ENCODE measurements around the gene USF1. TPM values are rescaled to one million over a fixed set of nuclear protein-coding genes. Genes with fewer than 3 reads are reported as not detected.
A peak's percentile ranks its signal among the peaks of the same experiment; 100 is the strongest.
"Not testable (repeated sequence)": the region's sequence is repeated elsewhere in the genome, so short reads cannot be mapped to it uniquely, and the experiment has no call there.

Gene USF1
- total RNA-seq, 1 donor = 134 TPM

DNA sequence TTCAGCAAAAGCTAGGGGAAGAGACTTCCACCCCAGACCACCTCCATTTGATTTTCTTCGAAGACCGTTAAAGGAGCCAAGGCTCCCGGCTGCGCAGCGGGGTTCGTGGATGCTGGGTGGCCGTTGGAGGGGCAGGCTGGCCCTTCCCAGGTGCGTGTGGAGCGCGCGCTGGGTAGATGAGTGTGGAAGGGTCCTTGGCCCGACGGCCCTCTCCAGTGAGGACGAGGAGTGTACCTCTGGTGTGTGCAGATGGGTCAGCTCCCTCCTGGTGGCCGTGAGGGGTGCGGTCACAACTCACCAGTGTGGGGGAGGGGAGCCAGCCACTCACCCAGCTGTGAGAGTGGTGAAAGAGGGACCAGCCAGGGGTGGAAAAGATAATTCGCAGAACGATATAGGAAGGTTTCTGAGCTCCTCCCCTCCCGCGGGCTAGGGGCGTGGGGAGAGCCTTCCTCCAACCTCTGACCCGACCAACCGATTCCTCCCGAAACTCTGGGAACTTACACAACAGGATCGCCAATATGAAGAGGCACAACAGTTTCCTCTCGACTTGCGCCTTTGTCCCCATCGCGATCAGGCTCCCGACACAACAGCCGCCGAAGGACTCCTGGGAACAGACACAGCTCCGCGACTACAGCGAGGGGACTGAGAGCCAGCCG is 25.1 kb downstream of the USF1 start, which contains the start of gene F11R:
TSS of gene F11R (minus strand) at position 644 of the 656 bp plus-strand sequence. CDS start at position 565, 79 bp downstream.
- DNase-seq (ENCODE audit: low read depth in 2 of 3, low spot score in 2 of 3) = peak in 2 of 3 donors; percentile 59 to 74

DNA sequence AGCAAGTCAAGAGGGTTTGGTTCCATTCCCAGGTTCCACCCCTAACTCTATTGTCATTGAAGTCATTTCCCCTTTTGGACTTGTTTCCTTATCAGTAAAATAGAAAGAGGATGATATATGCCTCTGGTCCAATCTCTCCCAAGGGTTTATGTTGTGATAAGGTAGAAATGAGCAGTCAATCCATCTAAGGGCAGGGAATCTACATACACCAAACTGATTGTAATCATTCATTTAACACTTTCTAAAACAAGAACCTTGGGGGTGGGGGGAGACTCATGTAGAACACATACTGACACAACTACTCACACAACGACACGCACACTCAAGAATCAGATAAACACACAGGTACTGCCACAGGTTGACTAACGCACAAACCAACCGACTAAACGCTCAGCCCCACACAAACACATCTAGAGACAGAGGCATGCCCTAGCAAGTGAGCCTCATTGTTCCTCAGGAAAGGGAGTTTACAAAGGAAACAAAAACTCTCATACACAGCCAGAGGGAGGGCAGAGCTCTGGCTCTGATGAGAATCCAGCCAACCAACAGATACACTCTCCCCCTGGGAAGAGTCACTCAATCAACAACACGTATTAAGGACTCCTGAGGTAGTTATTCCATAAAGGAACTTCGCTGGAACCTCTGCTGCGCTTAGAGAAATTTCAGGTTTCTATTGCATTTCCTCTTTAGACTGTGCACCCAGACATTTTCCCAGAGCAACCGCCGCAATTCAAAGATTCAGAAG is 25.9 kb downstream of the USF1 start:
- no peak for DNase-seq (ENCODE audit: low read depth in 2 of 3, low spot score in 2 of 3)

DNA sequence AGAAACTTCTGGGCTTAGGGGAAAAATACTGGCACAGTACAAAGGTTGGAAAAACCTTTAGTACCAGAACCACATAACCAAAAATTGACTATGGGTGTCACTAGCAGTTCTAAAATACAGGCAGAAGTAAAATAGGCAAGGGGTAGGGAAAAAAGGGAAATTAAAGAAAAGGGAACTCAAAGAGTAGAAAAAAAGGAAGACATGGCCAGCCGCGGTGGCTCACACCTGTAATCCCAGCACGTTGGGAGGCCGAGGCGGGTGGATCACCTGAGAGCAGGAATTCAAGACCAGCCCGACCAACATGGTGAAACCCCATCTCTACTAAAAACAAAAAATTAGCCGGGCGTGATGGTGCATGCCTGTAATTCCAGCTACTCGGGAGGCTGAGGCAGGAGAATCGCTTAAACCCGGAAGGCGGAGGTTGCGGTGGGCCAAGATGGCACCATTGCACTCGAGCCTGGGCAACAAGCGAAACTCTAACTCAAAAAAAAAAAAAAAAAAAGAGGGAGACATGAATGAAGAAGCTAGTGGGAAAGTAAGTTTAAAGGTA is 26.6 kb downstream of the USF1 start:
- not testable (repeated sequence) for DNase-seq (ENCODE audit: low read depth in 2 of 3, low spot score in 2 of 3)

DNA sequence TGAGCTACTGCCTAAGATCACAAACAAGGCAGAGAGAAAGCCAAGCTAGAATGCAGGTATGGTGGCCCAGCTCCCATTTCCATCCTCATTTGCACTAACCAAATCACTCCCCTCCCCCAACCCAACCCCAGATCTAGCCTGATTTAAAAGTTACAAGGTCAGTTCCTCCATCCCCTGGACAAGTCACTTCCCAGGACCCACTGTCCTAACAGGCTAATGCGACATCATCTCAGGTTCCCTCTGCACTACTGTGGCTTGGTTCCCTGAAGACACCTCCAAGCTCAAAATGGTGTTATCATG is 27.2 kb downstream of the USF1 start:
- DNase-seq (ENCODE audit: low read depth in 2 of 3, low spot score in 2 of 3) = no peak

DNA sequence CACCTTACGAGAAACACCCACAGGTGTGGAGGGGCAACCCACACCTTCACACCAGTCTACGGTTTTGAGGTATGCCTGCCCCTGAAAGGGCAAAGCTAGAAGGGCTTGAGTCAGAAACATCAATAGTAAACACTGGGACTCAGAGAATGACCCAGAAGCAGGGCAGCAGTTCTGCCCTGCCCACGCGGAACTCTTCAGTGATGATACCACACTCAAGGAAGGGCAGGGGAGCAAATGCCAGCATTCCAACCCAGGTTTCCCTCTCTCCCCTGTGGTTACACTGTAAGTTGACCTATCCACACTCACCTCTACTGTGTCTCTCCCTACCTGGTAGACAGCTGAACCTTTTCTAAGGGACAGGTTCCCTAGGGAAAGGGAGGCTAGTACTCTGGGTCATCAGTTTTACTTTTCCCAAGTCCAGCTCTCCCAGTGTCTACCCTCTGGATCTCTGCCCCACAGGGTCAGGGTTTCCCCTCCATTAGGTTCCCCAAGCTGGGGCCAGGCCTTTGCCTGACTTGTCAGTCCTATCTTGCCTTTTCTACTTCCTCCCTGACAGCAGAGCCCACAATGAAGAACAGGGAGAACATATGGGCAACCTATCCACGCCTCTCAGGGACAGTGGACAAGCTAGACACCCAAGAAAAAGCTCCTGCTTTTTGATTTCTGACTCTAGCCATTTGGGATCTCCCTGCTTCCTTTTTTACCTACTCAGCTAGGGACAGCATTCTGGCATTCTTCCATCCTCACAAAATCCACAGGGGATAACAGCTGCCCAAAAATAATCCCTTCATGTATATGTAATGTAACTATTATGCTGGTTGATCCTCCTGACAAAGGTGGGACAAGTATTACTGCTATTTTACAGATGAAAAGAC is 27.8 kb downstream of the USF1 start:
- DNase-seq (ENCODE audit: low read depth in 2 of 3, low spot score in 2 of 3) = no peak

DNA sequence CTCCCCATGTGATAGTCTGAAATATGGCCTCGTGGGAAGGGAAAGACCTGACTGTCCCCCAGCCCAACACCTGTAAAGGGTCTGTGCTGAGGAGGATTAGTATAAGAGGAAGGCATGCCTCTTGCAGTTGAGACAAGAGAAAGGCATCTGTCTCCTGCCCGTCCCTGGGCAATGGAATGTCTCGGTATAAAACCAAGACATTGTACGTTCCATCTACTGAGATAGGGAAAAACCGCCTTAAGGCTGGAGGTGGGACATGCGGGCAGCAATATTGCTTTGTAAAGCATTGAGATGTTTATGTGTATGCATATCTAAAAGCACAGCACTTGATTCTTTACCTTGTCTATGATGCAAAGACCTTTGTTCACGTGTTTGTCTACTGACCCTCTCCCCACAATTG is 28.6 kb downstream of the USF1 start:
- not testable (repeated sequence) for DNase-seq (ENCODE audit: low read depth in 2 of 3, low spot score in 2 of 3)

DNA sequence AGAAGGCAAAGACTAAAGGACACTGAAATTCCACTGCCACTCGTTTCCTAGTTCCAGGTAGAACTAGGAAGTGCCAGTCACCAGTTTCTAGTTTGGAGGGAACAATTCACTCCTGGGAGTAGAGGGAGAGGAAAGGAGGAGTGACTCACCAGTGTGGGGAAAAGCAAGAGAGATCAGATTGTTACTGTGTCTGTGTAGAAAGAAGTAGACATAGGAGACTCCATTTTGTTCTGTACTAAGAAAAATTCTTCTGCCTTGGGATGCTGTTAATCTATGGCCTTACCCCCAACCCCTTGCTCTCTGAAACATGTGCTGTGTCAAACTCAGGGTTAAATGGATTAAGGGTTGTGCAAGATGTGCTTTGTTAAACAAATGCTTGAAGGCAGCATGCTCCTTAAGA is 29.1 kb downstream of the USF1 start:
- not testable (repeated sequence) for DNase-seq (ENCODE audit: low read depth in 2 of 3, low spot score in 2 of 3)

DNA sequence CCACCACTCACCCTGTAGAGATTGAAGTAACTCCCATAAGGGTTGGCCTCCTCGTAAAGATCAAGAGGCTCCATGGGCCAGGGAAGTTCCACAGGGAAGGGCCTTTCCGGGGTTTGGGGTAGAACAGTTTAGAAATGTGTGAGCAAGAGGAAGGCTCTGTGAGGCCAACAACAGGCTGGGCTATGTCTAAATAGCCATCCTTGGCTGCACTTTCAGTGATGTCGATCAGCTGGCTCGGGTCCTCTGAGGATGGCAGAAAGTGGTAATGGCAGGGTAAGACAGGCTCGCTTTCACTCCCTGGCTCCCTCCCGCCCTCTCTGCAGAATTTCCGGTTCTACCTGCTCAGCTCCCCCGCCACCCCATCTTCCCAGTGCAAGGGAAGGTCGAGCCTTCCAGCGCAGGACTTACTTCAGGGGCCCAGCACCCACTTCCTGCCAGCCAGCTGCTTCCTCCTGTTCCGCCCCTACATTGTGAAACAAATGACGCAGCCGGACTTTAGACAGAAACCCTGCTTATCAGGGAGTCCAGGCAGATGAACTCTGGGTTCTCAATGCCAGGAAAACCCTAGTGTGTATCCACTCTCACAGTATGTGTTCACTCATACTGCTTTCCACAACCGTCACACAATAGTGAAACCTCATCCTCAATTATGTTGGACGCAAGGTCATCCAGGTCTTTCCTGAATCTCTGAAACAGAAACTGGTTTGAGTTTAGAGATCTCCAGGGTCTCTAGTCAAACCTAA is 32.1 kb downstream of the USF1 start:
- peak in 2 of 3 donors; percentile 93 to 99 for DNase-seq (ENCODE audit: low read depth in 2 of 3, low spot score in 2 of 3)

DNA sequence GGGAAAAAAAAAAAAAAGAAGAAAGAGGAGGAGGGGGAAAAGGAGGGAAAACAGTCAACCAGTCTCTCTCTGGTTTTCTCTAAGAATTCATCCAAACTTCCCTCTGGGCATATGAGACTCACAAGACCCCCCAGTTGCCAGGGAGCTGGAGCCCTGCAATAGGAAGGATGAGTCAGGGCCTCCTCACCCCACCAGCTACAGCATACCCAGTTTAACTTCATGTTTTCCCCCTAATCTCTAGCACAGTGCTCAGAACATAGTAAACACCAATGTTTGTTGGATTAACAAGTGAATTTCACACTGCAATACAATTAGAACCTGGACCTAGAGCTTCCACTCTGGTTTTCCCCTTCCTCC is 32.7 kb downstream of the USF1 start:
- DNase-seq (ENCODE audit: low read depth in 2 of 3, low spot score in 2 of 3) = peak in 2 of 3 donors; percentile 41 to 67

DNA sequence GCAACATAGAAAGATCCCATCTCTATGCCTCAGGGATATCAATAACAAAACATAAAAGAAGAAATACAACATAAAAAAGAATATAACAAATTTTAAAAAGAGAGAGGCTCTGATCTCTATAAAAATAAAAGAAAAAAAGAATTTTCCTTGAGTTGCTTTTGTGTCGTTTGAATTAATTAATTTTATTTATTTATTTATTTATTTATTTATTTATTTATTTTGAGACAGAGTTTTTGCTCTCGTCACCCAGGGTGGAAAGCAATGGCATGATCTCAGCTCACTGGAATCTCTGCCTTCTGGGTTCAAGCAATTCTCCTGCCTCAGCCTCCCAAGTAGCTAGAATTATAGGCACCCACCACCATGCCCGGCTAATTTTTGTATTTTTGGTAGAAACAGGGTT is 33.4 kb downstream of the USF1 start:
- no peak for DNase-seq (ENCODE audit: low read depth in 2 of 3, low spot score in 2 of 3)

DNA sequence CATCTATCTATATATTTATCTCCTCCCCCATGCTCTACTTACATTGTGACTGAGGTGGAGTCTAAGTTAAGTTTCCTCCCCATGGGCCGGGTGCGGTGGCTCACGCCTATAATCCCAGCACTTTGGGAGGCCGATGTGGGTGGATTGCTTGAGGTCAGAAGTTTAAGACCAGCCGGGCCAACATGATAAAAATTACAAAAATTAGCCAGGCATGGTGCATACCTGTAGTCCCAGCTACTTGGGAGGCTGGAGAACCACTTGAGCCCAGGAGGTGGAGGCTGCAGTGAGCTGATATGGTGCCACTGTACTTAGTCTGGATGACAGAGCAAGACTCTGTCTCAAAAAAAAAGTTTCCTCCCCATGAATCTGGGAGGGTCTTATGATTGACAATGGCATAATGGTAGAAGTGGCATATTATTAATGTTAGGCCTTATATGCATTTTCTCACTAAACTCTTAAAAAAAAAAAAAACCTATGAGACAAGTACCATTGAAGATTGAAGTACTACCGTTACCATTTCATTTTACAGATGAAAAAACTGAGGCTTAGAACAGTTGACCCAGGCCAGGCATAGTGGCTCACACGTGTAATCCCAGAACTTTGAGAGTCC is 36.1 kb downstream of the USF1 start:
- no peak for DNase-seq (ENCODE audit: low read depth in 2 of 3, low spot score in 2 of 3)

DNA sequence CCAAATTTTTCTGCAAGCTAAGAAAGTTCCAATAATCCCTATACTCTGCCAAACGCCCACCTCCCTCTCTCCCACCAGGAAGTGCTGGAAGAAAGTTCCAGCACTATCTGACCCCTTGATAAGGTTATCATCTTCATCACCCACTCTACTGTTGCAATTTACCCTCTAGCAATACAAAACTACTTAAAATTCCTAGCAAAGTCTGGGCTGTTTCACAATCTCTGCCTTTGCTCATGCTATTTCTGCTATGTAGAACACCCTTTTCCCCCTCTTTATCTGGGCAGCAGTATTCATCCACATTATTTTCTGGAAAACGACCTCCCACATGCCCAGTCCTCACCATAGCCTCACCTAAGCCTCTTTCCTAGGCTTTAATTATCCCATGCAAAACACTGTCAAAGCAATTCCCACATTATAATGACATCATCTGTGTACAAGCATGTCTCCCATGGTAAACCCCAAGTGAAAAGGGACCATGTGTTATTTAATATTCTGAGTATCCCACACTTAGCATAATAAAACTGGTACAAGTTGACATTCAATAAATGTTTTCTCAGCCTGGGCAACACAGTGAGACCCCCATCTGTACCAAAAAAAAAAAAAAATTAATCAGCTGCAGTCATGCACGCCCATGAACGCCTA is 36.8 kb downstream of the USF1 start:
- DNase-seq (ENCODE audit: low read depth in 2 of 3, low spot score in 2 of 3) = no peak

DNA sequence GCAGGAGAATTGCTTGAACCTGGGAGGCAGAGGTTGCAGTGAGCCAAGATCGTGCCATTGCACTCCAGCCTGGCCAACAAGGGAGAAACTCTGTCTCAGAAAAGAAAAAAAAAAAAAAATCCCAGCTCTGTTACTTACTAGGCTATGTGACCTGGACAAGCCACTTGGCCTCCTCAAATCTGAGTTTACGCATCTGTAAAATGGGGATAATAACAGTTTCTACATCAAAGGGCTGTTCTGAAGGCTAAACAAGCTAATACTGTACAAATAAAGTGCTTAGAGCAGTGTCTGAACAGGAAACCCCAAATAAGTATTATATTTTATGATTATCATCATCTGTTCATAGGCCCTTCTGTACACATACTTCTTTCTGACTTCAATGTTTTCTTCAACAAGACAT is 38.4 kb downstream of the USF1 start:
- DNase-seq (ENCODE audit: low read depth in 2 of 3, low spot score in 2 of 3) = no peak

DNA sequence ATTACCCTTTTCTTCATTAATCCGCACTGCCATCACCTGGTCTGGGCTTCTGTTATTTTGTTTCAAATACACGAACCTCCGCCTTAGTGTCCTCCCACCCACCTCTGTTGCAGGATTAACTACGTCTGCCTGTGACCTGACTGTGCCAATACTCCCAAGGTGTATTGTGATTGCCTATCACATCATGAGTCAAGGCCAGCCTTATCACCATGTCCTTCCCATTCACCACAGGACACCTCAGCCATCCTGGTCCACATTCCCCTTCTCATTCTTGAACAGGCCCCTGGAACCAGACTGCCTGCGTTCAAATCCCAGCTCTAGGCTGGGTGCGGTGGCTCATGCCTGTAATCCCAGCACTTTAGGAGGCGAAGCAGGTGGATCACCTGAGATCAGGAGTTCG is 39.2 kb downstream of the USF1 start:
- DNase-seq (ENCODE audit: low read depth in 2 of 3, low spot score in 2 of 3) = no peak

DNA sequence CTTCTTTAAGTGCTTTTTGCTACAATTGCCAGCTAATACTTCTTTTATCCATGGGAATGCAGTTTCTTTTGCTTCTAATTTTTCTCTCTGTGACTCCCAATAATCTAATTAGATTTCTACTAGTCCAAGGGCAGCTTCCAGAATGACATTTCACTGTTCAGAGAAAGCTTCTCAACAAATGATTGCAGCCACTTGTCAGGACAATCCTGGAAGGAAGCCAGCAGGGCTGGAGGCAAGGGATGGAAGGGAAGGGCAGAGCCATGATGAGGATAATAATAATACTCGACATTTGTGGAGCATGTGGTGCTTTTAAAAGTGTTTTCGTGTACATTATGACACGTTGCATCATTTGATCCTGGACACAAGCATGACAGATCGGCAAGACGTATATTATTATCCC is 44.3 kb downstream of the USF1 start:
- no peak for DNase-seq (ENCODE audit: low read depth in 2 of 3, low spot score in 2 of 3)

DNA sequence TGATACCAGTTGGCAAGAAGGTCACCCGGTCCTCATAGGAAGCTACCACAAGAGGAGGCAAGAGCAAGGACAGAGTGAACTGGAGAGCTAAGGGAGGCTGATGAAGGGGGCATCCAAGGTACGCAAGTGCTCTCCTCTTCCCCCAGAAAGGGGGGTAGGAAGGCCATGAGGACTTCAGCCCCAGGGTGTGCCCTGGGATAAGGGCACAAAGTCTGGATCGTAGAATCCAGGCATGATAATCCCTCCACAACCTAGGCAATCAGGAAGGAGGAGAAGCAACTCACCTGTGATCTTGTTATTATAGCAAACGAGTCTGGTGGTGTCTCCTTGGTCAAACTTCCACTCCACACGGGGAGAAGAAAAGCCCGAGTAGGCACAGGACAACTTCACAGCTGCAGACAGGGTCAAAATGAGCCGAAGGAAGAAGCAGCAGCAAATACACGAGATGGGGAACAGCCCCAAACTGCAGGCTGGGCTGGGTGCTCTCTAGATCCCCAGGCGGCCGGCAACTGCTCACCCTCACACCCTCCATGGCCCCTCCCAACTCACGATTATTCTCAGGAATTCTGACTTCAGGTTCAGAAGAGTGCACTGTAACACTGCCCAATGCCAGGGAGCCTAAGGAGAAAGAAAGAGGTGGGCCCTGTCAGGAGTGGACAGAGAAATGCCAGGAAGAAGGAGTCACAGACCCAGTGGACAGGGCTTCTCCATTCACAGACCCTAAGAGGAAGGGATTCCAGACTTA is 44.9 kb downstream of the USF1 start:
- no peak for DNase-seq (ENCODE audit: low read depth in 2 of 3, low spot score in 2 of 3)

DNA sequence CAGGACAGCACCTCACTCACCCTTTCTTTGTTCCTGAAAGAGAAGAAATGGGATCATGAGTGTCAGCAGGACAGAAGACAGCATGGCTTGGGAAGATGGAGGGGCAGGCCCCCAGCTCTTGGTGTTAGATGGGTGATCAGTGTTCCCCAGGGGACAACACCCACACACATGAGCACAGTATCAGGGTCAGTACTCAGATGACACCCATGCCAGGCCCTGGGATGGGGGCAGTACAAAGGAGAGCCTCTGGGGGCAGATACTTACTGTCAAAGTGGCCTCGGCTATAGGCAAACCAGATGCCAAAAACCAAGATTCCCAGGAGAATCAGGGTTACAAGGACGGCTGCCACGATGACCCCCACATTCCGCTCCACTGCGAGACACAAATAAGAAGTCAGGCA is 46.4 kb downstream of the USF1 start:
- DNase-seq (ENCODE audit: low read depth in 2 of 3, low spot score in 2 of 3) = no peak

DNA sequence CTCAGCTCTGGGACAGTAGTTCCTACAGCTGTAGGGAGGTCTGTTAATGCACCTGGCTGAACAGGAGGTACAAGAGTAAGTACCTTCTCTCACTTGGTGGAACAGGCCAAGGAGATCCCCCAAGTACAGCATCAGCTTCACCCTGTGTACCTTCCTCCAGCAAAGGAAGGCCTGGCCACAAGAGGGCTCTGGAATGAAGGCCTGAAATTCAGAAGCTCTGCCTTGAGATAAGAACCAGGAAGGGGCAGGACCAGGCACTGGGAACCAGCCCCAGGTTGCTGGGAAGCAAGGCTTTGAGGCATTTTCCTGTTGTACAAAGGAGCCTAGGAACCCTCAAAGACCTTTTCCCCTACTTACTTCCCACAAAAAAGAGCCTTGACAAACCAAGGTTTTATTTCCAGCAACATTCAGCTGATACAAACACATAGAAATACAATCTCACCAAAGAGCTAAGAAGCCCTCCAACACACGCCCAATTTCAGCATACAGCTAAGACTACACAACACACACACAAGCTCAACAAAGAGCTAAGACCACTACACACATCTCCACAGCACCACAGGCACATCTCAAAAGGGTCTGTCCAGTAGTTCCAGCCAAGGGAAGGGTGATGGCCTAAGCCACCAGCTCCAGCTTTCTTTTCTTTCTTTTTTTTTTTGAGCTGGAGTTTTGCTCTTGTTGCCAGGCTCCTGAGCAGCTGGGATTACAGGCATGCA is 48.3 kb downstream of the USF1 start:
- peak in 1 of 3 donors; percentile 67 for DNase-seq (ENCODE audit: low read depth in 2 of 3, low spot score in 2 of 3)

All from hematopoietic multipotent progenitor cell (in vitro differentiated cells).